ENCODE measurements around the gene ANKRD34B. TPM values are rescaled to one million over a fixed set of nuclear protein-coding genes. Genes with fewer than 3 reads are reported as not detected.

ANKRD34B gene
- total RNA-seq, 1 donor from 2014 or later = 0.20 TPM

GRCh38 chr5:80592105-80592504 is 22.0 kb upstream of the ANKRD34B start:
- Mint-ChIP-seq H3K4me3 (ENCODE audit: unreplicated experiment) (no peak overlapping the region), H3K9me3 (ENCODE audit: unreplicated experiment) (no peaks in the 10 kb centered on the region)
- H3K4me2 ChIP-seq (ENCODE audit: low read length) = no peak overlapping the region

DNA sequence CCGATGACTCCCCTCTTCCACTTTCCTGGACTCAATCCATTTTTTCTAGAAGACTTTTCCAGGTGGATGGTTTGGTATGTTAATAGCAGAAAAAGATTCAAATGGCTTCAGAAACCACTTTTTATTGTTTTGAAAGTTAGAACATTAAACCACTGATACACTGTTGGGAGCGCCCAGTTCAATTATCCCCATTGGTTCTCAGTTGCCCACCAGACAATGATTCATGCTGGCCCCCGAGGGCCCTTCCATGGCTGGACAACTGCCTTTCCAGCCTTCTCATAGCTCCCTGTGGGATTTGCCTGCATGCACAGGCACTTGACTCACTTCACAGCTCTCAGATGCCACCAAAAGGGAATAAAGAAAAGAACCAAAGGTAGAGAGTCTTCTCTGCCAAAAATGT is 21.3 kb upstream of the ANKRD34B start:
- Histone ChIP-seq H3K36me3 (ENCODE audit: insufficient read depth, low read length) (no peaks in the 10 kb centered on the region), H4K20me1 (ENCODE audit: insufficient read depth, low read length) (no peaks in the 10 kb centered on the region), H3K4me1 (ENCODE audit: insufficient read depth, low read length) (no peaks in the 10 kb centered on the region), H3K27ac (ENCODE audit: low read depth, low read length) (no peak overlapping the region), H3K9me3 (ENCODE audit: insufficient read depth, low read depth, low read length) (no peaks in the 10 kb centered on the region), H2AFZ (ENCODE audit: low read depth, low read length) (no peak overlapping the region), H3K4me2 (ENCODE audit: low read length) (no peak overlapping the region), H3K79me2 (ENCODE audit: insufficient read depth, low read length) (no peaks in the 10 kb centered on the region), H3K27me3 (ENCODE audit: insufficient read depth, low read length) (no peaks in the 10 kb centered on the region), H3K4me3 (ENCODE audit: insufficient read depth, low read depth, low read length) (no peak overlapping the region), H3K9ac (ENCODE audit: low read length) (no peak overlapping the region)
- no peaks in the 10 kb centered on the region for H3K27me3 Mint-ChIP-seq (ENCODE audit: low read depth, unreplicated experiment)
- no peaks in the 10 kb centered on the region for H3K36me3 Mint-ChIP-seq (ENCODE audit: low read depth, unreplicated experiment)
- no peaks in the 10 kb centered on the region for H3K4me1 Mint-ChIP-seq (ENCODE audit: low read depth, unreplicated experiment)
- no peak overlapping the region for H3K27ac Mint-ChIP-seq (ENCODE audit: unreplicated experiment)
- TF ChIP-seq EZH2 (IDR thresholded peaks at IDR 0.05; ENCODE audit: insufficient read depth, low read length) = no peak
- TF ChIP-seq, protein P1, sequence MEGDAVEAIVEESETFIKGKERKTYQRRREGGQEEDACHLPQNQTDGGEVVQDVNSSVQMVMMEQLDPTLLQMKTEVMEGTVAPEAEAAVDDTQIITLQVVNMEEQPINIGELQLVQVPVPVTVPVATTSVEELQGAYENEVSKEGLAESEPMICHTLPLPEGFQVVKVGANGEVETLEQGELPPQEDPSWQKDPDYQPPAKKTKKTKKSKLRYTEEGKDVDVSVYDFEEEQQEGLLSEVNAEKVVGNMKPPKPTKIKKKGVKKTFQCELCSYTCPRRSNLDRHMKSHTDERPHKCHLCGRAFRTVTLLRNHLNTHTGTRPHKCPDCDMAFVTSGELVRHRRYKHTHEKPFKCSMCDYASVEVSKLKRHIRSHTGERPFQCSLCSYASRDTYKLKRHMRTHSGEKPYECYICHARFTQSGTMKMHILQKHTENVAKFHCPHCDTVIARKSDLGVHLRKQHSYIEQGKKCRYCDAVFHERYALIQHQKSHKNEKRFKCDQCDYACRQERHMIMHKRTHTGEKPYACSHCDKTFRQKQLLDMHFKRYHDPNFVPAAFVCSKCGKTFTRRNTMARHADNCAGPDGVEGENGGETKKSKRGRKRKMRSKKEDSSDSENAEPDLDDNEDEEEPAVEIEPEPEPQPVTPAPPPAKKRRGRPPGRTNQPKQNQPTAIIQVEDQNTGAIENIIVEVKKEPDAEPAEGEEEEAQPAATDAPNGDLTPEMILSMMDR (IDR thresholded peaks at IDR 0.05; ENCODE audit: insufficient read depth, low read depth, low read length) = no peak
- FAIRE-seq (no peak), DNase-seq (ENCODE audit: low read depth) (peak; percentile 14)
- H3K9me3 Mint-ChIP-seq (ENCODE audit: unreplicated experiment) = no peaks in the 10 kb centered on the region
- H3K4me3 Mint-ChIP-seq (ENCODE audit: unreplicated experiment) = no peak overlapping the region

More at GRCh38 chr5:80592105-80592504, 22.0 kb upstream of the ANKRD34B start:
- no peaks in the 10 kb centered on the region for H3K27me3 ChIP-seq (ENCODE audit: insufficient read depth, low read length)
- no peaks in the 10 kb centered on the region for H3K79me2 ChIP-seq (ENCODE audit: insufficient read depth, low read length)
- H3K4me1 Mint-ChIP-seq (ENCODE audit: low read depth, unreplicated experiment) = no peaks in the 10 kb centered on the region
- no peaks in the 10 kb centered on the region for H3K27me3 Mint-ChIP-seq (ENCODE audit: low read depth, unreplicated experiment)
- H3K9me3 ChIP-seq (ENCODE audit: insufficient read depth, low read depth, low read length) = no peaks in the 10 kb centered on the region
- H3K36me3 Mint-ChIP-seq (ENCODE audit: low read depth, unreplicated experiment) = no peaks in the 10 kb centered on the region
- H3K27ac Mint-ChIP-seq (ENCODE audit: unreplicated experiment) = no peak overlapping the region
- no peak overlapping the region for H3K9ac ChIP-seq (ENCODE audit: low read length)
- no peaks in the 10 kb centered on the region for H4K20me1 ChIP-seq (ENCODE audit: insufficient read depth, low read length)
- no peak overlapping the region for H2AFZ ChIP-seq (ENCODE audit: low read depth, low read length)
- H3K27ac ChIP-seq (ENCODE audit: low read depth, low read length) = no peak overlapping the region
- FAIRE-seq = no peak
- DNase-seq (ENCODE audit: low read depth) = no peak
- no peak for TF ChIP-seq EZH2 (IDR thresholded peaks at IDR 0.05; ENCODE audit: insufficient read depth, low read length)
- TF ChIP-seq, protein P1 (IDR thresholded peaks at IDR 0.05; ENCODE audit: insufficient read depth, low read depth, low read length) = no peak
- H3K4me1 ChIP-seq (ENCODE audit: insufficient read depth, low read length) = no peaks in the 10 kb centered on the region
- H3K36me3 ChIP-seq (ENCODE audit: insufficient read depth, low read length) = no peaks in the 10 kb centered on the region
- no peak overlapping the region for H3K4me3 ChIP-seq (ENCODE audit: insufficient read depth, low read depth, low read length)

DNA sequence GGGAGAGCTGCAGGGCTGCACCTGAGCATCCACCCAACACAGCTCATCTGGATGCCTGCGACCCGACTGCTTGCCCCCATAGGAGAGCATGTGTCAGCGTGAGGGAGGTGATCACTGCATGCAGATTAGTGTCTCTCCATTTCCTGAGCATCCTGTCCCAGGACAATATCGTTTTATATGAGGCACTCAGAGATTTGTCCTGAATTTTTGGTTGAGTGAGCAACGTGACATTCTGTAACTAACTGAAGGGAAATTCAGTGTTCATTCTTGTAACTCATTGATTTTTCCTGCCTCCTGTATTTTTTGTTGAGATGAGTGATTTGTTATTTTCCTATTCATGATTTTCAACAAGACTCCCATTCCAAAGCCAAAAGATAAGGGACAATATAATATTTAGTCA is 20.7 kb upstream of the ANKRD34B start:
- H3K27ac ChIP-seq (ENCODE audit: low read depth, low read length) = no peak overlapping the region
- Mint-ChIP-seq H3K4me1 (ENCODE audit: low read depth, unreplicated experiment) (no peaks in the 10 kb centered on the region), H3K27ac (ENCODE audit: unreplicated experiment) (no peak overlapping the region), H3K36me3 (ENCODE audit: low read depth, unreplicated experiment) (no peaks in the 10 kb centered on the region), H3K9me3 (ENCODE audit: unreplicated experiment) (no peaks in the 10 kb centered on the region), H3K27me3 (ENCODE audit: low read depth, unreplicated experiment) (no peaks in the 10 kb centered on the region), H3K4me3 (ENCODE audit: unreplicated experiment) (no peak overlapping the region)
- H3K4me3 ChIP-seq (ENCODE audit: insufficient read depth, low read depth, low read length) = no peak overlapping the region
- no peak overlapping the region for H2AFZ ChIP-seq (ENCODE audit: low read depth, low read length)
- no peak overlapping the region for H3K4me2 ChIP-seq (ENCODE audit: low read length)
- H3K27me3 ChIP-seq (ENCODE audit: insufficient read depth, low read length) = no peaks in the 10 kb centered on the region
- DNase-seq (ENCODE audit: low read depth) (no peak), FAIRE-seq (no peak)
- no peaks in the 10 kb centered on the region for H3K4me1 ChIP-seq (ENCODE audit: insufficient read depth, low read length)
- H3K79me2 ChIP-seq (ENCODE audit: insufficient read depth, low read length) = no peaks in the 10 kb centered on the region
- no peaks in the 10 kb centered on the region for H3K36me3 ChIP-seq (ENCODE audit: insufficient read depth, low read length)
- H4K20me1 ChIP-seq (ENCODE audit: insufficient read depth, low read length) = no peaks in the 10 kb centered on the region
- no peak overlapping the region for H3K9ac ChIP-seq (ENCODE audit: low read length)
- TF ChIP-seq EZH2 (IDR thresholded peaks at IDR 0.05; ENCODE audit: insufficient read depth, low read length) = no peak
- TF ChIP-seq, protein P1 (IDR thresholded peaks at IDR 0.05; ENCODE audit: insufficient read depth, low read depth, low read length) = no peak
- H3K9me3 ChIP-seq (ENCODE audit: insufficient read depth, low read depth, low read length) = no peaks in the 10 kb centered on the region
